DMS79 (cell line): ENCODE results near the gene PHF21B.

Experiments used
- DNase-seq: peaks from one replicate; lab custom pipeline; 2025; lab: John Stamatoyannopoulos, UW

PHF21B gene

GRCh38 chr22:45013138-45013537, 3.3 kb upstream of the PHF21B start:
- no peak for DNase-seq

- DNase-seq, result no peak
Measured at GRCh38 chr22:45010532-45010900, 711 bp upstream of the PHF21B start.

GRCh38 chr22:45008751-45009605, 827 bp downstream of the PHF21B start:
- no peak for DNase-seq

GRCh38 chr22:45008186-45008681, 1.6 kb downstream of the PHF21B start:
- DNase-seq, result no peak

- DNase-seq, result peak; percentile 26
Measured at GRCh38 chr22:45007391-45008185, 2.2 kb downstream of the PHF21B start.

- no peak for DNase-seq
Measured at GRCh38 chr22:45006964-45007390, 2.8 kb downstream of the PHF21B start.

GRCh38 chr22:45006111-45006963, 3.5 kb downstream of the PHF21B start:
- DNase-seq, result no peak

GRCh38 chr22:45001653-45002052, 8.2 kb downstream of the PHF21B start:
- DNase-seq, result no peak

- DNase-seq, result no peak
Measured at GRCh38 chr22:45000330-45000729, 9.5 kb downstream of the PHF21B start.

GRCh38 chr22:44999687-45000086, 10.1 kb downstream of the PHF21B start:
- peak; percentile 11 for DNase-seq

- no peak for DNase-seq
Measured at GRCh38 chr22:44999231-44999630, 10.6 kb downstream of the PHF21B start.

- no peak for DNase-seq
Measured at GRCh38 chr22:44998296-44998695, 11.5 kb downstream of the PHF21B start.

GRCh38 chr22:44997060-44997459, 12.7 kb downstream of the PHF21B start:
- no peak for DNase-seq

GRCh38 chr22:44996648-44997047, 13.2 kb downstream of the PHF21B start:
- DNase-seq, result no peak

GRCh38 chr22:44996120-44996519, 13.7 kb downstream of the PHF21B start:
- no peak for DNase-seq

GRCh38 chr22:44995715-44996114, 14.1 kb downstream of the PHF21B start:
- DNase-seq, result no peak

GRCh38 chr22:44995105-44995514, 14.7 kb downstream of the PHF21B start:
- DNase-seq, result peak; percentile 86

GRCh38 chr22:44994399-44995104, 15.3 kb downstream of the PHF21B start:
- no peak for DNase-seq

GRCh38 chr22:44992166-44992565, 17.6 kb downstream of the PHF21B start:
- DNase-seq, result no peak

- DNase-seq, result no peak
Measured at GRCh38 chr22:44991218-44991617, 18.6 kb downstream of the PHF21B start.

GRCh38 chr22:44990810-44991209, 19.0 kb downstream of the PHF21B start:
- DNase-seq, result no peak
